Liver (tissue), 9 donors: ENCODE measurements around the gene WDFY1. TPM values are rescaled to one million over a fixed set of nuclear protein-coding genes. Genes with fewer than 3 reads are reported as not detected.

ENCODE experiments used
- DNase-seq: peaks from one replicate; pipeline ENCODE4 v3.0.0-alpha.2; 2017; ENCODE audit warnings: low spot score
- H3K27ac ChIP-seq, 2 donors: one replicate each; pipeline ENCODE4 v1.7.0; 2013; ENCODE audit warnings: inconsistent platforms in 2 of 2, low read length in 2 of 2, control low read depth in 1 of 2, low read depth in 1 of 2, mild to moderate bottlenecking in 1 of 2
- H3K27me3 ChIP-seq, 4 donors: one replicate each; pipeline versions ENCODE4 v1.6.1 to v1.7.0; 2013; ENCODE audit warnings: low read length in 3 of 4, inconsistent platforms in 1 of 4, mild to moderate bottlenecking in 1 of 4, moderate library complexity in 1 of 4; ENCODE audit not compliant: control insufficient read depth in 4 of 4, insufficient read depth in 4 of 4
- H3K36me3 ChIP-seq, 4 donors: one replicate each; pipeline versions ENCODE4 v1.6.1 to v1.7.0; 2013; ENCODE audit warnings: low read length in 3 of 4, mild to moderate bottlenecking in 3 of 4, low read depth in 1 of 4, moderate library complexity in 1 of 4; ENCODE audit not compliant: control insufficient read depth in 4 of 4, insufficient read depth in 3 of 4
- H3K4me1 ChIP-seq, 4 donors: one replicate each; pipeline versions ENCODE4 v1.6.1 to v1.7.0; 2013; ENCODE audit warnings: low read length in 3 of 4, mild to moderate bottlenecking in 3 of 4, moderate library complexity in 1 of 4; ENCODE audit not compliant: control insufficient read depth in 4 of 4, insufficient read depth in 4 of 4
- H3K4me3 ChIP-seq, 3 donors: one replicate each; pipeline versions ENCODE4 v1.6.1 to v1.7.0; 2013; ENCODE audit warnings: low read length in 3 of 3, control low read depth in 1 of 3, low read depth in 1 of 3, mild to moderate bottlenecking in 1 of 3
- H3K9ac ChIP-seq, 2 donors: one replicate each; pipeline ENCODE4 v1.7.0; 2013; ENCODE audit warnings: low read length in 2 of 2, mild to moderate bottlenecking in 2 of 2, moderate library complexity in 2 of 2, control low read depth in 1 of 2, low read depth in 1 of 2
- H3K9me3 ChIP-seq, 4 donors: one replicate each; pipeline versions ENCODE4 v1.6.1 to v1.7.0; 2013; ENCODE audit warnings: low read length in 3 of 4; ENCODE audit not compliant: control insufficient read depth in 4 of 4
- ATF3 ChIP-seq: IDR thresholded peaks from 2 replicates; pipeline ENCODE4 v1.6.1; 2016; ENCODE audit warnings: antibody characterized with exemption
- EGR1 ChIP-seq, 2 donors: IDR thresholded peaks; 2 replicates each; pipeline ENCODE4 v1.6.1; 2016 to 2018; ENCODE audit warnings: antibody characterized with exemption in 2 of 2, low read depth in 2 of 2
- FOXA1 ChIP-seq: IDR thresholded peaks from 2 replicates; pipeline ENCODE4 v1.6.1; 2016; ENCODE audit warnings: antibody characterized with exemption
- FOXA2 ChIP-seq: IDR thresholded peaks from 2 replicates; pipeline ENCODE4 v1.6.1; 2016; ENCODE audit warnings: antibody characterized with exemption
- GABPA ChIP-seq, 2 donors: IDR thresholded peaks in 1 of 2; conservative IDR thresholded peaks in 1 of 2; 2 replicates each; pipeline ENCODE4 v1.6.1; 2016; ENCODE audit warnings: antibody characterized with exemption in 2 of 2, mild to moderate bottlenecking in 1 of 2, moderate library complexity in 1 of 2
- HNF4A ChIP-seq, 2 donors: conservative IDR thresholded peaks; 2 replicates each; pipeline ENCODE4 v1.6.1; 2016; ENCODE audit warnings: antibody characterized with exemption in 2 of 2, mild to moderate bottlenecking in 2 of 2
- HNF4G ChIP-seq: IDR thresholded peaks from 2 replicates; pipeline ENCODE4 v1.6.1; 2016; ENCODE audit warnings: antibody characterized with exemption
- JUND ChIP-seq, 2 donors: IDR thresholded peaks; 2 replicates each; pipeline ENCODE4 v1.6.1; 2016; ENCODE audit warnings: antibody characterized with exemption in 2 of 2
- NR2F2 ChIP-seq: IDR thresholded peaks from 2 replicates; pipeline ENCODE4 v1.6.1; 2016; ENCODE audit warnings: antibody characterized with exemption
- RAD21 ChIP-seq, 2 donors: IDR thresholded peaks; 2 replicates each; pipeline ENCODE4 v1.6.1; 2016; ENCODE audit warnings: antibody characterized with exemption in 2 of 2, mild to moderate bottlenecking in 2 of 2
- RXRA ChIP-seq, 2 donors: IDR thresholded peaks; 2 replicates each; pipeline ENCODE4 v1.6.1; 2017 to 2018; ENCODE audit warnings: antibody characterized with exemption in 2 of 2, mild to moderate bottlenecking in 1 of 2
- SP1 ChIP-seq: IDR thresholded peaks from 2 replicates; pipeline ENCODE4 v1.6.1; 2018; ENCODE audit warnings: antibody characterized with exemption, mild to moderate bottlenecking
- TAF1 ChIP-seq: conservative IDR thresholded peaks from 2 replicates; pipeline ENCODE4 v1.6.1; 2016; ENCODE audit warnings: antibody characterized with exemption, mild to moderate bottlenecking
- YY1 ChIP-seq: IDR thresholded peaks from 2 replicates; pipeline ENCODE4 v1.6.1; 2016; ENCODE audit warnings: antibody characterized with exemption, mild to moderate bottlenecking
- WGBS: extraction: QIAGEN DNeasy Blood & Tissue Kit; methylation state at CpG from one replicate; pipeline ENCODE4 v1.1.7; 2013; 5-methylcytosine and 5-hydroxymethylcytosine counted together
- polyA plus RNA-seq, 2 donors: library from polyadenylated mRNA; stranded (reverse) in 1 of 2; unstranded in 1 of 2; fragments of 200-250 nt in 1 of 2; fragments of >200 nt in 1 of 2; fragmentation: Nextera tagmentation in 1 of 2; extraction: Ambion mirVana in 1 of 2; gene quantifications; one replicate each; pipeline versions ENCODE4 v1.2.1 to v1.2.3, GENCODE V29; 2013 to 2015
- total RNA-seq, 2 donors: library from RNA; depleted of rRNA; stranded (reverse); fragments of >200 nt; gene quantifications; one replicate each; pipeline ENCODE4 v1.2.3, GENCODE V29; 2014
- TF ChIP-seq, protein P1 (sequence below): fragments of 150-350 bp; IDR thresholded peaks from 2 replicates; pipeline ENCODE4 v1.5.1; 2017; ENCODE audit warnings: improper control_type of control experiment, low read depth, low read length; ENCODE audit not compliant: missing input control
- TF ChIP-seq, protein P2 (sequence below): IDR thresholded peaks from 2 replicates; pipeline ENCODE4 v1.6.1; 2016; ENCODE audit warnings: antibody characterized with exemption
- donor health status: healthy.
- donor health status: healthy.
- donor health status: healthy.
- donor health status: healthy.
- donor health status: healthy.

WDFY1 gene
- total and polyA plus RNA-seq, 4 donors = 12.0 to 34.2 (median 24.1) TPM

DNA sequence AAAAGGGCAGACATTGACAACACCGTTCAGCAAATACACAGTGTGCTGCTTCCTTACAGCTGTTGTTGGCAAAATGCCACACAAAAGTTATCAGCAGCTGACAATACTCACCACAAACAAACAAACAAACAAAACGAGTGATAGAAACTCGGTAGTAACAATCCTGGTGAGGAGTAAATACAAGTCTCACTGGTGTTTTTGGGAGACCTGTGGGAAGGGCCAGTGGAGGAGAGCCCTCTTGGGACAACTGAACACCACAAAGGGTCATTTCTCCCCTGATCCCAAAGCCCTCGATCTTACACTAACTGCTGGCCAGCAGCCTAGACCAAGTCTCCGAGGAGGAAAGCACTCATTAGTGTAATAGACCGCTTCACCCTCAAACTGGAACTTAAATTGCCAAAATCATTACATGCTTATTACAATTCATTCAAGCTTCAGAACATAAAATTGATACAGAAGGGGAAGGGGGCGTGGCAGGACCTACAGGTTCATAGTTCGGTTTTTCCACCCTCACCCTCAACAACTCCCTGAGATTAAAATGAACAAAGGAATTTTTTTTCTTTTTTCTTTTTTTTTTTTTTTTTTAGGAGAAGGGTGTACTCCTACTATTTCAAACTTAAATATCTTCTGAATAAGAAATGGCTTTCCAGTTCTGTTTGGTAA is 112.8 kb downstream of the WDFY1 start:
- DNase-seq = no peak
- Histone ChIP-seq H3K36me3 (no peaks in the 10 kb centered on the region), H3K27me3 (no peaks in the 10 kb centered on the region), H3K4me1 (peaks cover 2 to 8% (median 6%) of the 10 kb centered on the region in 4 donors), H3K9ac (no peak overlapping the region), H3K9me3 (no peaks in the 10 kb centered on the region), H3K27ac (no peak overlapping the region), H3K4me3 (no peak overlapping the region)
- TF ChIP-seq FOXA2 (no peak), TAF1 (no peak)
- WGBS = 65% methylated on average over 8 of the region's 8 CpGs

DNA sequence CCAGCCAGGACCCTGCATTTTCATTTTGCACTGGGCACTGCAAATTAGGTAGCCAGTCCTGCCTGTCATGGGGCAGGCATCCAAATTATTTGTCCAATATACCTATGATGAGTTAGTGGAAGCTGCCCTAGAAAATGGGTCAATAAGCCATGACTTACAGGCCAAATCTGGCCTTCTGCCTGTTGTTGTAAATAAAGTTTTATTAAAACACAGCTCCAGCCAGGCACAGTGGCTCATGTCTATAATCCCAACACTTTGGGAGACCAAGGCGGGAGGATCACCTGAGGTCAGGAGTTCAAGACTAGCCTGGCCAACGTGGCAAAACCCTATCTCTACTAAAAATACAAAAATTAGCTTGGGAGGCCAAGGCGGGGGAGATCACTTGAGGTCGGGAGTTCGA is 116.0 kb downstream of the WDFY1 start:
- no peak overlapping the region for H3K27ac ChIP-seq
- H3K4me1 ChIP-seq = no peaks in the 10 kb centered on the region
- no peaks in the 10 kb centered on the region for H3K27me3 ChIP-seq
- TF ChIP-seq GABPA (IDR thresholded peaks at IDR 0.05 in 1 of 2, conservative IDR thresholded peaks at IDR 0.05 in 1 of 2) (no peak), EGR1 (IDR thresholded peaks at IDR 0.05; ENCODE audit: low read depth in 2 of 2) (no peak), RXRA (IDR thresholded peaks at IDR 0.05) (no peak), HNF4A (conservative IDR thresholded peaks at IDR 0.05) (no peak), JUND (IDR thresholded peaks at IDR 0.05) (no peak), YY1 (no peak), RAD21 (IDR thresholded peaks at IDR 0.05) (no peak), SP1 (no peak), FOXA2 (no peak), NR2F2 (no peak)
- TF ChIP-seq, protein P1, sequence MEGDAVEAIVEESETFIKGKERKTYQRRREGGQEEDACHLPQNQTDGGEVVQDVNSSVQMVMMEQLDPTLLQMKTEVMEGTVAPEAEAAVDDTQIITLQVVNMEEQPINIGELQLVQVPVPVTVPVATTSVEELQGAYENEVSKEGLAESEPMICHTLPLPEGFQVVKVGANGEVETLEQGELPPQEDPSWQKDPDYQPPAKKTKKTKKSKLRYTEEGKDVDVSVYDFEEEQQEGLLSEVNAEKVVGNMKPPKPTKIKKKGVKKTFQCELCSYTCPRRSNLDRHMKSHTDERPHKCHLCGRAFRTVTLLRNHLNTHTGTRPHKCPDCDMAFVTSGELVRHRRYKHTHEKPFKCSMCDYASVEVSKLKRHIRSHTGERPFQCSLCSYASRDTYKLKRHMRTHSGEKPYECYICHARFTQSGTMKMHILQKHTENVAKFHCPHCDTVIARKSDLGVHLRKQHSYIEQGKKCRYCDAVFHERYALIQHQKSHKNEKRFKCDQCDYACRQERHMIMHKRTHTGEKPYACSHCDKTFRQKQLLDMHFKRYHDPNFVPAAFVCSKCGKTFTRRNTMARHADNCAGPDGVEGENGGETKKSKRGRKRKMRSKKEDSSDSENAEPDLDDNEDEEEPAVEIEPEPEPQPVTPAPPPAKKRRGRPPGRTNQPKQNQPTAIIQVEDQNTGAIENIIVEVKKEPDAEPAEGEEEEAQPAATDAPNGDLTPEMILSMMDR = no peak
- no peak overlapping the region for H3K4me3 ChIP-seq
- no peaks in the 10 kb centered on the region for H3K9me3 ChIP-seq
- no peak for DNase-seq
- no peaks in the 10 kb centered on the region for H3K36me3 ChIP-seq
- H3K9ac ChIP-seq = no peak overlapping the region
- 95% methylated on average over 5 of the region's 5 CpGs for WGBS

DNA sequence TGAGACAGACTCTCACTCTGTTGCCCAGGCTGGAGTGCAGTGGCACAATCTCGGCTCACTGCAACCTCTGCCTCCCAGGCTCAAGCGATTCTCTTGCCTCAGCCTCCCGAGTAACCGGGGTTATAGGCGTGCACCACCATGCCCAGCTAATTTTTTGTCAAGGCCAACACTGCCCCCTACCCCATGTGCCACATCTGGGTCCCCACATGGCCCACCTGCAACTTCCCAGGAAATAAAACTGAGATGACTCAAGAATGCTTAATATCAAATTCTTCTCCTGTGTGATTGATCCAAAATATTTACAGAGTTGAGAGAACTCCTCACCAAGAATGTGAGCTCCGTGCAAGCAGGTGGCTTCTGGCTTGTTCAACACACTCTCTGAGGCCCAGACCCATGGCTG is 116.8 kb downstream of the WDFY1 start:
- Histone ChIP-seq H3K27me3 (no peaks in the 10 kb centered on the region), H3K9ac (no peak overlapping the region), H3K4me1 (no peaks in the 10 kb centered on the region), H3K9me3 (no peaks in the 10 kb centered on the region), H3K36me3 (no peaks in the 10 kb centered on the region), H3K4me3 (no peak overlapping the region), H3K27ac (no peak overlapping the region)
- WGBS = 97% methylated on average over 6 of the region's 6 CpGs
- no peak for TF ChIP-seq RXRA (IDR thresholded peaks at IDR 0.05)
- no peak for TF ChIP-seq SP1
- no peak for TF ChIP-seq YY1
- no peak for TF ChIP-seq HNF4A (conservative IDR thresholded peaks at IDR 0.05)
- no peak for TF ChIP-seq GABPA (IDR thresholded peaks at IDR 0.05 in 1 of 2, conservative IDR thresholded peaks at IDR 0.05 in 1 of 2)
- TF ChIP-seq EGR1 (IDR thresholded peaks at IDR 0.05; ENCODE audit: low read depth in 2 of 2) = no peak
- DNase-seq = no peak

- WGBS = 95% methylated on average over 4 of the region's 4 CpGs
- DNase-seq = no peak
- H3K27me3 ChIP-seq = no peaks in the 10 kb centered on the region
- no peaks in the 10 kb centered on the region for H3K4me1 ChIP-seq
- no peak overlapping the region for H3K4me3 ChIP-seq
- H3K9ac ChIP-seq = no peak overlapping the region
- H3K36me3 ChIP-seq = no peaks in the 10 kb centered on the region
- H3K9me3 ChIP-seq = no peaks in the 10 kb centered on the region
- no peak overlapping the region for H3K27ac ChIP-seq
- TF ChIP-seq, protein P2, sequence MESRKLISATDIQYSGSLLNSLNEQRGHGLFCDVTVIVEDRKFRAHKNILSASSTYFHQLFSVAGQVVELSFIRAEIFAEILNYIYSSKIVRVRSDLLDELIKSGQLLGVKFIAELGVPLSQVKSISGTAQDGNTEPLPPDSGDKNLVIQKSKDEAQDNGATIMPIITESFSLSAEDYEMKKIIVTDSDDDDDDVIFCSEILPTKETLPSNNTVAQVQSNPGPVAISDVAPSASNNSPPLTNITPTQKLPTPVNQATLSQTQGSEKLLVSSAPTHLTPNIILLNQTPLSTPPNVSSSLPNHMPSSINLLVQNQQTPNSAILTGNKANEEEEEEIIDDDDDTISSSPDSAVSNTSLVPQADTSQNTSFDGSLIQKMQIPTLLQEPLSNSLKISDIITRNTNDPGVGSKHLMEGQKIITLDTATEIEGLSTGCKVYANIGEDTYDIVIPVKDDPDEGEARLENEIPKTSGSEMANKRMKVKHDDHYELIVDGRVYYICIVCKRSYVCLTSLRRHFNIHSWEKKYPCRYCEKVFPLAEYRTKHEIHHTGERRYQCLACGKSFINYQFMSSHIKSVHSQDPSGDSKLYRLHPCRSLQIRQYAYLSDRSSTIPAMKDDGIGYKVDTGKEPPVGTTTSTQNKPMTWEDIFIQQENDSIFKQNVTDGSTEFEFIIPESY = no peak
- TF ChIP-seq ATF3 (no peak), TAF1 (no peak), JUND (IDR thresholded peaks at IDR 0.05) (no peak), RAD21 (IDR thresholded peaks at IDR 0.05) (no peak), EGR1 (IDR thresholded peaks at IDR 0.05; ENCODE audit: low read depth in 2 of 2) (no peak), HNF4G (no peak), NR2F2 (no peak), RXRA (IDR thresholded peaks at IDR 0.05) (no peak), FOXA1 (no peak)
- TF ChIP-seq, protein P1 = no peak
These were observed 118.1 kb downstream of the WDFY1 start for GRCh38 chr2:223826995-223827394.
